Stomach (tissue), 4 donors: ENCODE data around the gene TSKU.

ENCODE experiments used
- POLR2AphosphoS5 ChIP-seq, 3 donors: sonication (generic); formaldehyde crosslinking; IDR thresholded peaks; one replicate each; pipeline ENCODE4 v1.6.1; 2016; ENCODE audit warnings: antibody characterized with exemption in 3 of 3
- TF ChIP-seq, protein P1 (sequence below), 7 experiments: fragments of 450-650 bp in 4 of 7; fragments of 200-600 bp in 3 of 7; sonication (generic) in 3 of 7; IDR thresholded peaks; one replicate each; pipeline ENCODE4 v1.5.1; 2016 to 2019; ENCODE audit warnings: antibody characterized with exemption in 7 of 7, control low read depth in 2 of 7, mild to moderate bottlenecking in 1 of 7

DNA sequence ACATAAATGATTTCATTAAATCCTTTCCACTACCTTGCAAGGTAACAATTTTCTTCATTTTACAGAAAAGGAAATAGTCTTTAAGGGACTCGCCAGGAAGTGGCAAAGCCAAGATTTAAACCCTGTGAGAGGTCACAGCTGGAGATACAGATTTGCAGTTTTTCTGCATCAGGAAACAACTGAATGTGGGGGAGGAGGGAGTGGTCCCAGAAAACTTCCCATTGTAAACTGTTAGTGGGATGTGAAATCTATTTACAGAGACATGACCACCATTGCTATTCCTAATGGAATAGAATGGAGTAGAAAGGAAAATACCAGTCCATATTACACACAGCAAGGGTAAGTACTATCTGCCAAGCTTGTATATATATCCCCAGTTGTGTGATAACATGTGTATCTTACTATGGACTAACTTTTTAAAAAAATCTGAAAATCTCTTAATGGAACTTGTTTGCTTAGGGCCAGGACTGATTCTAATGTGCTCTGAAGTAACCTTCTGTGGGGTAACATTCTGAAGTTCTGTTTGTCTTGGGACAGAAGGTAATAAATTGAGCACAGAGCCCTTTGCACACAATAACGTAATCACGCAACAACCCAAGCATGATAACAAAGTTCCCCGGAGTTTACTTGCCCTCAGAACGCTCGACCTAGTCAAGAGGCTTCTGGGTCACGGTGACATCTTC, 10.9 kb upstream of the TSKU start:
- TF ChIP-seq, protein P1, sequence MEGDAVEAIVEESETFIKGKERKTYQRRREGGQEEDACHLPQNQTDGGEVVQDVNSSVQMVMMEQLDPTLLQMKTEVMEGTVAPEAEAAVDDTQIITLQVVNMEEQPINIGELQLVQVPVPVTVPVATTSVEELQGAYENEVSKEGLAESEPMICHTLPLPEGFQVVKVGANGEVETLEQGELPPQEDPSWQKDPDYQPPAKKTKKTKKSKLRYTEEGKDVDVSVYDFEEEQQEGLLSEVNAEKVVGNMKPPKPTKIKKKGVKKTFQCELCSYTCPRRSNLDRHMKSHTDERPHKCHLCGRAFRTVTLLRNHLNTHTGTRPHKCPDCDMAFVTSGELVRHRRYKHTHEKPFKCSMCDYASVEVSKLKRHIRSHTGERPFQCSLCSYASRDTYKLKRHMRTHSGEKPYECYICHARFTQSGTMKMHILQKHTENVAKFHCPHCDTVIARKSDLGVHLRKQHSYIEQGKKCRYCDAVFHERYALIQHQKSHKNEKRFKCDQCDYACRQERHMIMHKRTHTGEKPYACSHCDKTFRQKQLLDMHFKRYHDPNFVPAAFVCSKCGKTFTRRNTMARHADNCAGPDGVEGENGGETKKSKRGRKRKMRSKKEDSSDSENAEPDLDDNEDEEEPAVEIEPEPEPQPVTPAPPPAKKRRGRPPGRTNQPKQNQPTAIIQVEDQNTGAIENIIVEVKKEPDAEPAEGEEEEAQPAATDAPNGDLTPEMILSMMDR (IDR thresholded peaks at IDR 0.05) = no peak
- peak; percentile 26 to 64 (median 36) for TF ChIP-seq POLR2AphosphoS5 (IDR thresholded peaks at IDR 0.05)
